ACC112 (cell line): ENCODE measurements around the gene EIF4B.
"Not testable (repeated sequence)": the region's sequence is repeated elsewhere in the genome, so short reads cannot be mapped to it uniquely, and the experiment has no call there.

Source experiments
- H2AFZ ChIP-seq: fragments of 200-600 bp; sonication (generic); one replicate; pipeline ENCODE4 v1.6.0; 2017; ENCODE audit warnings: antibody characterized with exemption, low read length; ENCODE audit not compliant: unreplicated experiment
- H3K27ac ChIP-seq: fragments of 200-600 bp; sonication (generic); 2 replicates; pipeline ENCODE4 v1.5.1; 2014; ENCODE audit warnings: low read depth, mild to moderate bottlenecking, antibody characterized with exemption, low read length, moderate library complexity
- H3K27me3 ChIP-seq: fragments of 200-600 bp; sonication (generic); 2 replicates; pipeline ENCODE4 v1.6.1; 2014; ENCODE audit warnings: mild to moderate bottlenecking, antibody characterized with exemption, low read length, moderate library complexity, mixed read lengths; ENCODE audit not compliant: insufficient read depth
- H3K36me3 ChIP-seq: fragments of 200-600 bp; sonication (generic); 2 replicates; pipeline ENCODE4 v1.6.1; 2016; ENCODE audit warnings: mild to moderate bottlenecking, antibody characterized with exemption, low read length, moderate library complexity, mixed read lengths; ENCODE audit not compliant: insufficient read depth
- H3K4me1 ChIP-seq: fragments of 200-600 bp; sonication (generic); one replicate; pipeline ENCODE4 v1.6.1; 2016; ENCODE audit warnings: low read length, mixed read lengths; ENCODE audit not compliant: insufficient read depth, unreplicated experiment, control insufficient read depth
- H3K4me3 ChIP-seq: fragments of 200-600 bp; sonication (generic); 2 replicates; pipeline ENCODE4 v1.5.1; 2014; ENCODE audit warnings: mild to moderate bottlenecking, low read depth, low read length
- H3K79me2 ChIP-seq: fragments of 200-600 bp; sonication (generic); one replicate; pipeline ENCODE4 v1.6.0; 2016; ENCODE audit warnings: low read length; ENCODE audit not compliant: control insufficient read depth, unreplicated experiment, insufficient read depth

The EIF4B gene

DNA sequence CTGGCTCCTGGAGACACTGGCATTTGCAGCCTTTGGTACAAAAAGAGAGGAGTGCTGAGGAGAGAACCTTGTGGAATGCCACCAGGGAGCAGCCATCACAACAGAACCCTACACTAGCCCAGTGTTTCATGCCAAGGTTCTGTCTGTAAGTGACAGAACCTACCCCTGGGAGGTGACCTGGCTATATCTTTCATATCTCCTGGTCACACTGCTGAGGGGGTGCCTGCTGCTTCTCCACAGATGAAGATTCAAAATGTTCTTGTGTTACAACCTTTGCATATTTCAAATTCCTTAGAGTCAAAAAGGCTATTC lies 12.7 kb upstream of the EIF4B start:
- Histone ChIP-seq H3K4me1 (peaks cover 14% of the 10 kb centered on the region), H3K27me3 (no peaks in the 10 kb centered on the region), H2AFZ (no peak overlapping the region), H3K27ac (no peak overlapping the region), H3K79me2 (no peaks in the 10 kb centered on the region), H3K4me3 (no peak overlapping the region), H3K36me3 (no peaks in the 10 kb centered on the region)

DNA sequence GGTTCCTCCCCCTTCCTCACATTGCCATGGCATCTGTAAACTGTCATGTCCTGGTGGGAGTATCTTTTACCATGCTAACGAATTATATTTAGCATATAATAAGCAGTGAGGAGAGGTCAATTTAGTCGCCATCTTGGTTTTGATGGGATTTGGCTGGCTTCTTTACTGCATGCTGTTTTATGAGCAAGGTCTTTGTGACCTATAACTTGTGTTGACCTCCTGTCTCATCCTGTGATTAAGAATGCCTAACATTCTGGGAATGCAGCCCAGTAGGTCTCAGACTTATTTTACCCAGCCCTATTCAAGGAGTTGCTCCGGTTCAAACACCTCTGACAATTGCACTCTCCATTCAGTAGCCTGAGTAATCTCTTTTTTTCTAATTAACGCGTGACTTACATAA lies 2.1 kb upstream of the EIF4B start:
- H3K27ac ChIP-seq, result peak overlapping the region; percentile 60
- H3K4me1 ChIP-seq, result peaks cover 31% of the 10 kb centered on the region
- H3K4me3 ChIP-seq, result peak overlapping the region; percentile 84
- H3K79me2 ChIP-seq, result peaks cover 36% of the 10 kb centered on the region
- no peaks in the 10 kb centered on the region for H3K27me3 ChIP-seq
- H3K36me3 ChIP-seq, result peaks cover 9% of the 10 kb centered on the region
- peak overlapping the region; percentile 21 for H2AFZ ChIP-seq

- H3K27ac ChIP-seq, result peak overlapping the region; percentile 60
Measured at GRCh38 chr12:53004582-53004981, 1.7 kb upstream of the EIF4B start.

GRCh38 chr12:53005215-53005985 lies 856 bp upstream of the EIF4B start:
- Histone ChIP-seq H3K4me3 (peak overlapping the region; percentile 84), H3K79me2 (peaks cover 48% of the 10 kb centered on the region), H3K36me3 (peaks cover 17% of the 10 kb centered on the region), H3K27ac (peak overlapping the region; percentile 60), H3K4me1 (peaks cover 42% of the 10 kb centered on the region), H3K27me3 (no peaks in the 10 kb centered on the region), H2AFZ (peak overlapping the region; percentile 43)

More at GRCh38 chr12:53004582-53004981, 1.7 kb upstream of the EIF4B start:
- Histone ChIP-seq H3K4me3 (peak overlapping the region; percentile 84), H3K79me2 (peaks cover 40% of the 10 kb centered on the region), H2AFZ (peak overlapping the region; percentile 43), H3K4me1 (peaks cover 34% of the 10 kb centered on the region), H3K27me3 (no peaks in the 10 kb centered on the region), H3K36me3 (peaks cover 12% of the 10 kb centered on the region)

GRCh38 chr12:53006810-53007309 lies 604 bp downstream of the EIF4B start:
- peak overlapping the region; percentile 87 for H3K27ac ChIP-seq

GRCh38 chr12:53007343-53007742 lies 1.1 kb downstream of the EIF4B start:
- Histone ChIP-seq H2AFZ (no peak overlapping the region), H3K4me1 (peaks cover 49% of the 10 kb centered on the region), H3K4me3 (peak overlapping the region; percentile 90), H3K27me3 (no peaks in the 10 kb centered on the region), H3K36me3 (peaks cover 22% of the 10 kb centered on the region), H3K27ac (peak overlapping the region; percentile 87; the same call in 1 of the 2 replicates), H3K79me2 (peaks cover 68% of the 10 kb centered on the region)

More at GRCh38 chr12:53006810-53007309, 604 bp downstream of the EIF4B start:
- H3K36me3 ChIP-seq, result peaks cover 22% of the 10 kb centered on the region
- H3K4me1 ChIP-seq, result peaks cover 49% of the 10 kb centered on the region
- peak overlapping the region; percentile 90 for H3K4me3 ChIP-seq
- peak overlapping the region; percentile 40 for H2AFZ ChIP-seq
- H3K27me3 ChIP-seq, result no peaks in the 10 kb centered on the region
- H3K79me2 ChIP-seq, result peaks cover 63% of the 10 kb centered on the region

GRCh38 chr12:53008760-53009159 lies 2.5 kb downstream of the EIF4B start:
- Histone ChIP-seq H3K36me3 (peaks cover 27% of the 10 kb centered on the region), H3K4me1 (peaks cover 53% of the 10 kb centered on the region), H3K4me3 (peak overlapping the region; percentile 90), H3K79me2 (peaks cover 81% of the 10 kb centered on the region)
- not testable (repeated sequence) for H2AFZ ChIP-seq, H3K27me3 ChIP-seq, H3K27ac ChIP-seq

GRCh38 chr12:53010955-53011354 lies 4.7 kb downstream of the EIF4B start:
- Histone ChIP-seq H3K4me1 (peaks cover 40% of the 10 kb centered on the region), H3K79me2 (peaks cover 96% of the 10 kb centered on the region), H3K27me3 (no peaks in the 10 kb centered on the region), H3K27ac (no peak overlapping the region), H3K36me3 (peaks cover 37% of the 10 kb centered on the region), H2AFZ (no peak overlapping the region), H3K4me3 (no peak overlapping the region)

DNA sequence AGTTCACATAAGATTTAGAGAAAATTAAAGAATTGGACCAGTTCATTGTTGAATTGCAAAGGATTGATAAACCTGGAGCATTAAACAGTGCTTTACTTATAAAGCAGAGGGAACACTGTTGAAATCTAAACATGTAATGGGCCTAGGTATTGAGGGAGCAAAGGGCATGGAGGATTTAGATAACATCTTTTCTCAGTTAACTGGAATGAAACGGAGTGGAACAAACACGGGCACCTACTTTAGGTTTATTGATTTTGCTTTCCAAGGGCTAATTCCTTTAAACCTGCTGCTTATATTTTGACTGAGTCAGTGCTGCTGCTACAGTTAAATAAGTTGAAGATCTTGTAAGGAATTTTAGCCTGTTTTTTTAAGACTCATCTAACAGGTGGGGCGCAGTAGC lies 5.6 kb downstream of the EIF4B start:
- Histone ChIP-seq H2AFZ (no peak overlapping the region), H3K27ac (no peak overlapping the region), H3K79me2 (peaks cover 99% of the 10 kb centered on the region), H3K27me3 (no peaks in the 10 kb centered on the region), H3K36me3 (peaks cover 45% of the 10 kb centered on the region), H3K4me3 (no peak overlapping the region), H3K4me1 (peaks cover 40% of the 10 kb centered on the region)

DNA sequence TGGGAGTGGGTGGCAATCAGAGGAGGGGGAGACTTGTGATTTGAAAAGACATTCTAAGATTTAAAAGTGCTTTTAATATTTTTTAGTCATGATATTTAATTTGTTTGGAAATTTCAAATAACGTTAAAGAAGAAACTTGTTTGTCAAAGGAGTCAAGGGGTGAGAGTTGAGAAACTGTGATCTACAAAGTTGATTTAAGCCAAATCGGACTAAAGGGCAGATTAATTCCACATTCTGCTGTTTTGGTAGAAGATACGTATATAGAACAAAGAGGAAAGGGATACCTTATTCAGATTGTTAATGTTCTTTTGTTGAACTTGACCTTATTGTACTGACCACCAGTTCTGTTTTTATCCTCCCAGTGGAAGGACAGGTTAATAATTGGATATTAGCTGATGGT lies 6.7 kb downstream of the EIF4B start:
- no peaks in the 10 kb centered on the region for H3K27me3 ChIP-seq
- H3K4me1 ChIP-seq, result peaks cover 35% of the 10 kb centered on the region
- no peak overlapping the region for H3K27ac ChIP-seq
- H3K79me2 ChIP-seq, result peaks cover 99% of the 10 kb centered on the region
- no peak overlapping the region for H2AFZ ChIP-seq
- no peak overlapping the region for H3K4me3 ChIP-seq
- H3K36me3 ChIP-seq, result peaks cover 51% of the 10 kb centered on the region

- H3K79me2 ChIP-seq, result peaks cover 92% of the 10 kb centered on the region
- peaks cover 18% of the 10 kb centered on the region for H3K4me1 ChIP-seq
- H3K4me3 ChIP-seq, result no peak overlapping the region
- peak overlapping the region; percentile 19; the same call in 1 of the 2 replicates for H3K27ac ChIP-seq
- peaks cover 54% of the 10 kb centered on the region for H3K36me3 ChIP-seq
- no peaks in the 10 kb centered on the region for H3K27me3 ChIP-seq
- H2AFZ ChIP-seq, result no peak overlapping the region
Measured at GRCh38 chr12:53014709-53015108, 8.5 kb downstream of the EIF4B start.
